Measurements from ENCODE around the gene MTMR1.

MTMR1 gene

GRCh38 chrX:150663073-150663472, 30.1 kb upstream of the MTMR1 start:
- Histone ChIP-seq H3K27ac (no peak overlapping the region), H3K9ac (ENCODE audit: insufficient read length) (no peak overlapping the region), H3K4me3 (no peak overlapping the region), H3K36me3 (ENCODE audit: insufficient read depth, low read length) (no peaks in the 10 kb centered on the region), H3K9me3 (ENCODE audit: low read depth, low read length) (no peaks in the 10 kb centered on the region)
- no peak for DNase-seq (ENCODE audit: low read depth, low spot score)
- TF ChIP-seq FOXP2 (optimal IDR thresholded peaks at IDR 0.05; ENCODE audit: control extremely low read depth, extremely low read length, insufficient read depth) (no peak), EZH2 (IDR thresholded peaks at IDR 0.05) (no peak), POLR2AphosphoS5 (IDR thresholded peaks at IDR 0.05; ENCODE audit: borderline replicate concordance, low read depth, low read length) (no peak)

- H3K4me3 ChIP-seq, result no peak overlapping the region
- TF ChIP-seq EZH2 (IDR thresholded peaks at IDR 0.05) (no peak), POLR2AphosphoS5 (IDR thresholded peaks at IDR 0.05; ENCODE audit: borderline replicate concordance, low read depth, low read length) (no peak), FOXP2 (optimal IDR thresholded peaks at IDR 0.05; ENCODE audit: control extremely low read depth, extremely low read length, insufficient read depth) (no peak)
- no peaks in the 10 kb centered on the region for H3K36me3 ChIP-seq (ENCODE audit: insufficient read depth, low read length)
- DNase-seq (ENCODE audit: low read depth, low spot score), result no peak
- H3K9ac ChIP-seq (ENCODE audit: insufficient read length), result no peak overlapping the region
- H3K27ac ChIP-seq, result no peak overlapping the region
- H3K9me3 ChIP-seq (ENCODE audit: low read depth, low read length), result no peaks in the 10 kb centered on the region
Observed at GRCh38 chrX:150664290-150664689, 28.9 kb upstream of the MTMR1 start.

- Histone ChIP-seq H3K9me3 (ENCODE audit: low read depth, low read length) (no peaks in the 10 kb centered on the region), H3K9ac (ENCODE audit: insufficient read length) (no peak overlapping the region), H3K36me3 (ENCODE audit: insufficient read depth, low read length) (no peaks in the 10 kb centered on the region), H3K27ac (no peak overlapping the region), H3K4me3 (no peak overlapping the region)
- TF ChIP-seq FOXP2 (optimal IDR thresholded peaks at IDR 0.05; ENCODE audit: control extremely low read depth, extremely low read length, insufficient read depth) (no peak), POLR2AphosphoS5 (IDR thresholded peaks at IDR 0.05; ENCODE audit: borderline replicate concordance, low read depth, low read length) (no peak)
- DNase-seq (ENCODE audit: low read depth, low spot score), result no peak
Observed at GRCh38 chrX:150676221-150676620, 17.0 kb upstream of the MTMR1 start.

- DNase-seq (ENCODE audit: low read depth, low spot score), result no peak
- Histone ChIP-seq H3K9me3 (ENCODE audit: low read depth, low read length) (no peaks in the 10 kb centered on the region), H3K9ac (ENCODE audit: insufficient read length) (no peak overlapping the region), H3K36me3 (ENCODE audit: insufficient read depth, low read length) (no peaks in the 10 kb centered on the region), H3K4me3 (no peak overlapping the region), H3K27ac (no peak overlapping the region)
- TF ChIP-seq POLR2AphosphoS5 (IDR thresholded peaks at IDR 0.05; ENCODE audit: borderline replicate concordance, low read depth, low read length) (no peak), EZH2 (IDR thresholded peaks at IDR 0.05) (no peak), FOXP2 (optimal IDR thresholded peaks at IDR 0.05; ENCODE audit: control extremely low read depth, extremely low read length, insufficient read depth) (no peak)
Observed at GRCh38 chrX:150680974-150681373, 12.2 kb upstream of the MTMR1 start.

- no peak overlapping the region for H3K27ac ChIP-seq
- H3K4me3 ChIP-seq, result no peak overlapping the region
- H3K9ac ChIP-seq (ENCODE audit: insufficient read length), result no peak overlapping the region
- TF ChIP-seq EZH2 (IDR thresholded peaks at IDR 0.05) (no peak), POLR2AphosphoS5 (IDR thresholded peaks at IDR 0.05; ENCODE audit: borderline replicate concordance, low read depth, low read length) (no peak), FOXP2 (optimal IDR thresholded peaks at IDR 0.05; ENCODE audit: control extremely low read depth, extremely low read length, insufficient read depth) (no peak)
- no peaks in the 10 kb centered on the region for H3K9me3 ChIP-seq (ENCODE audit: low read depth, low read length)
- no peak for DNase-seq (ENCODE audit: low read depth, low spot score)
- H3K36me3 ChIP-seq (ENCODE audit: insufficient read depth, low read length), result no peaks in the 10 kb centered on the region
Observed at GRCh38 chrX:150683112-150683511, 10.1 kb upstream of the MTMR1 start.

- no peak for TF ChIP-seq FOXP2 (optimal IDR thresholded peaks at IDR 0.05; ENCODE audit: control extremely low read depth, extremely low read length, insufficient read depth)
- TF ChIP-seq POLR2AphosphoS5 (IDR thresholded peaks at IDR 0.05; ENCODE audit: borderline replicate concordance, low read depth, low read length), result no peak
- no peak for TF ChIP-seq EZH2 (IDR thresholded peaks at IDR 0.05)
- H3K9ac ChIP-seq (ENCODE audit: insufficient read length), result no peak overlapping the region
- H3K9me3 ChIP-seq (ENCODE audit: low read depth, low read length), result no peaks in the 10 kb centered on the region
- no peaks in the 10 kb centered on the region for H3K36me3 ChIP-seq (ENCODE audit: insufficient read depth, low read length)
- H3K4me3 ChIP-seq, result no peak overlapping the region
- no peak overlapping the region for H3K27ac ChIP-seq
- DNase-seq (ENCODE audit: low read depth, low spot score), result peak; percentile 3
Observed at GRCh38 chrX:150683536-150684146, 9.6 kb upstream of the MTMR1 start.

- no peak overlapping the region for H3K9ac ChIP-seq (ENCODE audit: insufficient read length)
- H3K9me3 ChIP-seq (ENCODE audit: low read depth, low read length), result no peaks in the 10 kb centered on the region
- TF ChIP-seq EZH2 (IDR thresholded peaks at IDR 0.05) (no peak), FOXP2 (optimal IDR thresholded peaks at IDR 0.05; ENCODE audit: control extremely low read depth, extremely low read length, insufficient read depth) (no peak), POLR2AphosphoS5 (IDR thresholded peaks at IDR 0.05; ENCODE audit: borderline replicate concordance, low read depth, low read length) (no peak)
- no peaks in the 10 kb centered on the region for H3K36me3 ChIP-seq (ENCODE audit: insufficient read depth, low read length)
- H3K27ac ChIP-seq, result no peak overlapping the region
- no peak overlapping the region for H3K4me3 ChIP-seq
- no peak for DNase-seq (ENCODE audit: low read depth, low spot score)
Observed at GRCh38 chrX:150688911-150689451, 4.2 kb upstream of the MTMR1 start.

GRCh38 chrX:150690126-150690525, 3.1 kb upstream of the MTMR1 start:
- no peaks in the 10 kb centered on the region for H3K9me3 ChIP-seq (ENCODE audit: low read depth, low read length)
- no peak overlapping the region for H3K9ac ChIP-seq (ENCODE audit: insufficient read length)
- DNase-seq (ENCODE audit: low read depth, low spot score), result no peak
- no peak overlapping the region for H3K4me3 ChIP-seq
- TF ChIP-seq EZH2 (IDR thresholded peaks at IDR 0.05) (no peak), POLR2AphosphoS5 (IDR thresholded peaks at IDR 0.05; ENCODE audit: borderline replicate concordance, low read depth, low read length) (no peak), FOXP2 (optimal IDR thresholded peaks at IDR 0.05; ENCODE audit: control extremely low read depth, extremely low read length, insufficient read depth) (no peak)
- H3K27ac ChIP-seq, result no peak overlapping the region
- no peaks in the 10 kb centered on the region for H3K36me3 ChIP-seq (ENCODE audit: insufficient read depth, low read length)

- peak overlapping the region; percentile 80 for H3K4me3 ChIP-seq
- H3K9ac ChIP-seq (ENCODE audit: insufficient read length), result peak overlapping the region; percentile 72
- DNase-seq (ENCODE audit: low read depth, low spot score), result no peak
- no peaks in the 10 kb centered on the region for H3K36me3 ChIP-seq (ENCODE audit: insufficient read depth, low read length)
- H3K27ac ChIP-seq, result no peak overlapping the region
- TF ChIP-seq POLR2AphosphoS5 (IDR thresholded peaks at IDR 0.05; ENCODE audit: borderline replicate concordance, low read depth, low read length) (no peak), EZH2 (IDR thresholded peaks at IDR 0.05) (no peak), FOXP2 (optimal IDR thresholded peaks at IDR 0.05; ENCODE audit: control extremely low read depth, extremely low read length, insufficient read depth) (no peak)
- H3K9me3 ChIP-seq (ENCODE audit: low read depth, low read length), result no peaks in the 10 kb centered on the region
Observed at GRCh38 chrX:150692296-150692695, 900 bp upstream of the MTMR1 start.
